Measurements from ENCODE around the gene L3MBTL3.

L3MBTL3 gene

DNA sequence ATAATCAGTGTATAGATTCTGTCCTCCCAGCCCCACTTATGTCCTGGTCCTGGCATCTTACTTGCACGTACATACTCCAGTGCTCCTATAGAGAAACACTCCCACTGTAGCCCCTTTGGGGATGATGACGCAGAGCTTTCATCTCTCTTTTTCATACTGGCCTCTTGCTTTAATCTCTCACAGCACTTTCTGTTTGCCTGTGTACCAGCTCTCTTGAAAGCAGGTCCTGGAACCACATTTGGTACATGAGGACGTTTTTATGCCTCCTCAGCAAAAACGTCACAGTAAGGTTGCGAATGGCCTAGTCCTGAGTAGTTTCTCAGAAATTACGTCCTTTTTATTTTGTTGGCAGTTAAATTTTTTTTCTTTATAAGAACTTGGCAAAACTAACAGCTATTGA is 10.8 kb downstream of the L3MBTL3 start:
- no peak for FAIRE-seq

DNA sequence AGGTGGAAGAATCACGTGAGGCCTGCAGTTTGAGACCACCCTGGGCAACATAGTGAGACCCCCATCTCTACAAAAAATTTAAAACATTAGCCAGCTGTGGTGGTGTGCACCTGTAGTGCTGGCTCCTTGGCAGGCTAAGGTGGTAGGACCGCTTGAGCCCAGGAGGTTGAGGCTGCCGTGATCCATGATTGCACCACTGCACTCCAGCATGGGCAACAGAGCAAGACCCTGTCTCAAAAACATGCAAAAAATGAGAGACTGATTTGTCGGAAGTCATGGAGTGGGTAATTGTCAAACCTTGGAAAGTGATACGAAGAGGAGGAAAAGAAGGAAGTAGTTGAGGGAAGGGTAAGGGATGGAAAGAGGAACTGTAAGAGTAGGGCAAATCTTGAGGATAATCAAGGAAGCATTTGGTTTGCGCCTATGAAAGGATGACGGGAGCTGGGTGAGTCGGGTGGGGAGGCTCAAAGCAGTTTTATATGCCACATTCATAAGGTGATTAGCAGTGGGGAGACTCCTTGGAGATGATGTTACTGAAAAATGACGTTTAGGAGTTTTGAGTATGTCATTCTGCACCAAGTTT is 14.5 kb downstream of the L3MBTL3 start:
- FAIRE-seq = no peak

DNA sequence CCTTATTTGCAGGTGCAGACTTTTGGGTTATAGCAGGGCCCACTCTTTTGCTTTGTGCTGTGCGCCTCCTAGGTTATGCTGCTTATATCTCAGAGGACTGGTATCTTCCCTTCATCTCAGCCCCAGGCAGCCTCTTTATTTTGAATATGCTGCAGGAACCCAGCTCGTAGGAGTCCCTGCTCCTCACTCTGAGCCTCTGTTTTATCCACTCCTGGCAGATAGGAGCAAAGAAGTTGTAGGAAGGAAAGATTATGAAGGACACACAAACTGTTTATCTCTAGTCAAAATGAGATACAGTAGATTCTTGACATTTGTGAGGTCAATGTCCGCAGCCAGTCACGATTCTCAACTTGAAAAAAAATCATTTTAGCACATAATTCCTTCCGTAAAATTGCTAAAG is 15.6 kb downstream of the L3MBTL3 start:
- no peak for FAIRE-seq

DNA sequence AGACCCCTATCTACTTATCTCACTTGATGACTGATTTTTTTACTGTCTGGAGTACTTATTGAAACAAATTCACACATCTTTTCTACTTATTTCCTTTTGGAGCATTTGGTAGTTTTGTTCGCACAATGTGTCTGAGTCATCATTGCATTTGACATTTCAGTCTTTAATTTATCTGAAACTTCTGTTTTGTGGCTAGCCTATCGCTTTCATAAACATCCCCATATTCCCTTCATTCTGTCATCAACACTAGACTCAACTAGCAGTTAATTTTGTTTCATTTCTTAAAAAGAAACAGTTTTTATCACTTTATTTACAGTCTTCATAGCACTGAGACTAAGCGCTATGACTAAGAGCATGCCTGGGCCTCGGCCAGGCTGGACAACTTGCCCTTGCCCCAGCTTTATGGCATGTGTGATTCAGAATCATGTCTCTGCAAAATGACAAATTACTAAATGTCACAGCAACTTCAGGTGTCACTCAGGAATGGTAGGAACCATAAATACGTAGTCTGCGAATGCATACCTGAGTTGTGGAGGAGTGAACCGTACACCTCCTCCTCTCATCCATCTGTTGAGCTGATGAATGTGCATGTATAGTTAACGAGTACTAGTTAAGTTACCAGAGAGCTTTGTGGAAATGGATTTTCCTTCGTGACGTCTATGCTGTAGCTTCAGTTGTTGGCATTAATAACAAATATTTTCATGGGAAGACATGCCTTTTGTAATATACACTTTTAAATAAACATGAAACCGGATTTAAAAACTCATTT is 16.2 kb downstream of the L3MBTL3 start:
- no peak for FAIRE-seq

DNA sequence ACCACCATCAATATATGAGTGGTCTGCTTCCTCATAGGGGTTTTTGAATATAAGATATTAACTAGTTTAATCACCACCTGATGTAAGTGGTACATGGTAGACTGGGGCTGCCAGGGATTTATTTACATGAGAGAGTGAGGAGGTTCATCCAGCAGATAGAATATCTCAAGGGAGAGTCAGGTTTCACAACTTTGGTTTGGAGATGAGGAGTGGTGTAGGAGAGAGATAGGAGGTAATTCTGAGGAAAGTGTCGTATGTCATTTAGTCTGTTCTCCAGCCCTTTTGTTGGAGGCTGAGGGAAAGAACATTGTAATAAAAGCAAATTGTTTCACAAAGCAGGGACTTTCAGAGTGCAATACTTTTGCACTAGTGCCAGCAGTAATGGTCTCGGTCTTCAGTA is 16.8 kb downstream of the L3MBTL3 start:
- FAIRE-seq = no peak

DNA sequence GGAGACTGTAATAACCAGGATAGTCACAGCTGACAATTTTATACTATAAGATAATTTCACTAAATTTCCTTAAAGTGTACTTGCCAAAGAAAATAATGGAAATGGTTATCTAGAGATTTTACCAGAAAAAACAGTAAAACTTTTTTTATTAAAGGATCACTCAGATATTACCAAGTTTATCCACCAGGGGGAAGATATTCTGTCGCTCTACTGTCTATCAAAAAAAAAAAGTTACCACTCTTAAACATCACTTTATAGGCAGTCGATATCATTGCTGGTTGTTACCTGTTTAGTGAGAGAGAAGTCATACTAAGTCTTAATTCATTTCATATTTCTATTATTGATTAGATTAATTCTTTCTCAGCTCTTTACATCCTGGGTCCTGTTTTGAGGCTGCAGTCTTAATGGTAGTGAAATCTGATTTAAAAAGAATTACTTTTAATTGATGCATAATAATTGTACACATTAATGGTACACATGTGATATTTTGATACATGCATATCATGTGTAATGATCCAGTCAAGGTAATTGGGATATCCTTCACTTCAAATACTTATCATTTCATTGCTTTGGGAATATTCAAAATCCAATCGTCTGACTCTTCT is 18.9 kb downstream of the L3MBTL3 start:
- peak; percentile 43 for FAIRE-seq

DNA sequence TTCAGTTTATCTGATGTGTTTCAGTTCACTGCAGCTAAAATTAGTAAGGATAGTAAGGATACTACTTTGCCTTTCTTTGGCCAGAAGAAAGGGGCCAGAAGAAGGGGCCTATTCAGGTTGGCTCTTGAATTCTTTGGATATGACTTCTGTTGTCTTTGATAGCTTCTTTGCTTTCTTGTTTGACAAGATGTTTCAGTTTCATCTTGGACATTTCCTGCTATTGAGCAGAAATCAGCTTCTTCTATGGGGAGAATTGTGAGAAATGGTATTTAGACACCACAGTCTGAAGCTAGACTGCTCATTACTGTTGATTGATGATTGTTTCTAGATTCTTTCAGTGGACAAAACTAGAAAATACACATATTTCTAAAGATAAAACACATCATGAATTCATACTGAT is 23.2 kb downstream of the L3MBTL3 start:
- no peak for FAIRE-seq

DNA sequence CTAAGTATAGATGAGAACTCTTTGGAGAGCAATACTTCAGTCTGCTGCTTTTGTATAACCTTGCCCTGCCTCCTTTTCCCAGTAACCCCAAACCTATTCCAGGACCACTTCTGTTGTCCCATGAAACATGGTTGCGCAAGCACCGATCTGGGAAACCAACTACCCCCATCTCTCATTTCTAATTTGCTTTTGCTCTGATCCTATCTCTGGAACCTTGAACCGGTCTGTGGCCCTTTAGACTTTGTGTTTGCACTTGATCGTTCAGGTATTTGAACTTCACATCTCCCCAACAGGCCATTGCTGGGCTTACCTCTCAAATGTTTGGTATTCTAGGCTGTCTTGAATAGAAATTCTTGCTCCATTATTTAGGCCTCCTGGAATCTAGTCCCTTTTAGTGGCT is 25.0 kb downstream of the L3MBTL3 start:
- no peak for FAIRE-seq

DNA sequence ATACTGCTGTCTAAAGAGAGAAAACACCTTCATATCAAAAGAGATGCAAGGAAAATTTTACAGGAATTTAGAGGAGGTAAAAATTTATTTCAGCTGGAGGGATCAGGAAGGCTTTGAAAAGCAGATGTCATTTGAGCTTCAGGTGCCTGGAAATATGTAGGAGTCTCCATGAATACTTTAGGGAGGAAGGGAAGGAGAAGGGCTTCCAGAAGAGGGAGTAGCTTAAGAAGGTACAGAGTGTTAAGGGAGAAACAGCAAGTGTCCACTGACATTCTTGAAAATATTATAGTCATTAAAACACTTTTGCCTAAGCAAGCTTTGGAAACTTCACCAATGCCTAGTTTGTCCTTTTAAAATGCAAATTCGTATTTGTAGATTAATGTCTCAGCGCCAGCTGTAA is 27.2 kb downstream of the L3MBTL3 start:
- FAIRE-seq = no peak

DNA sequence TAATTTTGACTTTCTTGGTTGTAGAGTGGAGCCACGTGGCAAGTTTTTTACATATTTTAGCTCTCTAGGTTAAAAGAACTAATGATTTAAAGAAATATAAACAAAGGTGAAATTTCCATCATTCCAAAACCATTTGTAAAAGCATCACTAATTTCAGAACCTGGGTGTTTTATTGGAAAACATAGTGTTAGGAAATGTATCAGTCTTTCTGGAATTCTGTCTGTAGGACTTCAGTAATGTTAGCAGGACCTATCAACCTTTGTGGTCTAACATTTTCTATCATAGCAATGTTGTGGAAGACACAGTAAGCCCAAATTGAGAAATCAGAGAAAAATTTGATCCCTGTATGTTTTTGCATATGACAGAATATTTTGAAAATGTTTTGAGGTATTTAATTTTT is 28.3 kb downstream of the L3MBTL3 start:
- no peak for FAIRE-seq

DNA sequence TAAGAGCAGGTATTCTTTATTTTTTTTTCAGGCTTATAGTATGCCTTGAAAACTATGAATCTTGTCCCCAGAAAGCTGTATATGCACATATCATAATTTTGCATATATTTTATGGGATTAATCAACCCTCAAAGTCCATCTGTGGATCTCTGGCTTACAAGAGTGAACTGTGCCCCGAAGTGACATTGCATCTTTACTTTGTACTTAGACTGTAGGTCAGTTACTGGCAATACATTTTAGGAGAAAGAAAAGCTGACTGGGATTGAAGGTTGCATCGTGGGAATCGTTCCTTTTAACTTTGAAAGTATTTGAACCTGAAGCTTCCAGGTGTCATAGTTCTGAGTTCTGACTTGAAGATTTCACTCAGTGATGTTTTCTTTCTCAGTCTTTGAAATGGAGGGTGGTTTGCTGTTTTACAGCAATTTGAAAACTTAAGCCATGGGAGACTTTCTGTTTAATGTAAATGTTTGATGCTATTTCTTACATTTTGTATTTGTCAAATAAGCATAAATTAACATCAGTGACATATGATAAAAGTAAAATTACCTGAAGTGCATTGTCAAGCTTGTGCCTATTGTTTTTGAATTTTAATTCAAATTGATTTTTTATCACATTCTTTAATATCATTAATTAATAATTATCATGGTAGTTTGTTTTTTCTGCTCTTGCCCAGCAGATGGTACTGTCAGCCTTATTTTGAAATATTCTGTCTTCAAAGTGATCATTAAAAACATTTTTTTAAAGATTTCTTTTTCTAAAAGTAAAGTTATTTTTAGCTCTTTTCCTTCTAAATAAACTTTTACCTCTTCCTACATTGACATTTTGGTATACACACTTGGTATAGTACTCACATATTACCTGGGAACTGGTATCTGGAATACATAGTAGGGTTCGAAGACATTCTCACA is 29.0 kb downstream of the L3MBTL3 start:
- no peak for FAIRE-seq

DNA sequence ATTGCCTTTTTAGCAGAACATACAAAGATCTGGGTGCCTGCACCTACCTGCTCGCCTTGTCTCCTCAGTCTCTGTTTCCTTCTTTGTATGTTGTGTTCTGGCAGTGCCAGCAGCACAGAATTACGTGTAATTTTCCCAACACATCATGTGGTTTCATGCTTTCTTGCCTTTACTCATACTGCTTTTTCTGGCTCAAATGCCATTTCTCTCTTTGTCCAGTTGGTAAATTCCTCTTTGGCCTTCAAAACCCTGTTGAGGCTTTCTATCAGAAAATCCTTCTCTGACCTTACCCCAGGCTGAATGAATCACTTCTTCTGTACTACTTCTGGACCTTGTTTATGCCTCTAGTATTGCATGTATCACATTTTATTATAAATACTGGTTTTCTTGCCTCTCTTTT is 31.8 kb downstream of the L3MBTL3 start:
- no peak for FAIRE-seq

DNA sequence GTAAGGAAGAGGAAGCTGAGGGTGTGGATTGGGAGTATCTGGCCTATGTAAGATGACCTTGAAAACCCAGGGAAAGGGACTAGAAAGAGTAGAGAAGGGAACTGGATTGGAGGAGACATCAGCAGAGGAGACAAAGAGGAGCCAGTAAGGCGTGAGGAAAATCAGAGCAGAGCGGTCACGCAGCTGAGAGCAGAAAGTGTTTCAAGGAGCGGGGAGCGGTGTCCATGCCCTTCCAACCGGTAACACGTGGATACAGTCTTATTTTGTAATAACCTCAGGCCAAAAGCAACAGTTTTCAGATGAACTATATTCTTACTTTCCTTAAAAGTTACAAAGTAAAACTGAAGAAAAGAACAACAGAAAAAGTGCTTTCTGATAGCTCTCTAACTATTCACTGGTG is 36.3 kb downstream of the L3MBTL3 start:
- FAIRE-seq = no peak

DNA sequence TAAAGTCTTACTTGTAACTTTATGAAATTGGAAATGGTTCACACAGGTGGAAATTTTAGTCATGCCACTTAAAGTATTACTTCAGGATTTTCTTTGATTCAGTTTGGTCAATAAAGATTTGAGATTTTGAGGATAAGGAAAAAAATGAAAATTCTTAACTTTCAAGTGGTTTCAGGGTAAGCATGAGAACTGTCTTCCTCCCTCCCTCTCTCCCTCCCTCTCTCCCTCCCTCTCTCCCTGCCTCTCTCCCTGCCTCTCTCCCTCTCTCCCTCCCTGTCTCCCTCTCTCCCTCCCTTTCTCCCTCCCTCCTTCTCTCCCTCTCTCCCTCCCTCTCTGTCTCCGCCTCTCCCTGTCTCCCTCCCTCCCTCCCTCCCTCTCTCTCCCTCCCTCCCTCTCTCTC is 36.9 kb downstream of the L3MBTL3 start:
- no peak for FAIRE-seq

DNA sequence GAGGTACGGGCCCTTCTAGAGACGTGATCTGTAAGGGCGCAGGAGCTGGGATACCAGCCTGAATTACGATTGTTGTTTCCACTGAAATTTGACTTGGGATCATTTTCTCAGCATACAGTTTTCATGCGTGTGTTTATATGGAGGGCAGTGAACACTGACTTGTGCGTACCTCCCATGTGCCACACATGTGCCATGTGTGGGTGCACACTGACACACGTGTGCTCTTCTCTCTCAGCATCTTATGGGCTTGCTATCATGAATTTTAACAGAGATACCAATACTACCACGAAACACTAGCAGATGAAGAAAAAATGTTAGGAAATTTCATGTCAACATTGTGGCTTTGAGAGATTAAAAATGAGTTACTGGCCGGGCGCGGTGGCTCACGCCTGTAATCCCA is 39.1 kb downstream of the L3MBTL3 start:
- FAIRE-seq = no peak

DNA sequence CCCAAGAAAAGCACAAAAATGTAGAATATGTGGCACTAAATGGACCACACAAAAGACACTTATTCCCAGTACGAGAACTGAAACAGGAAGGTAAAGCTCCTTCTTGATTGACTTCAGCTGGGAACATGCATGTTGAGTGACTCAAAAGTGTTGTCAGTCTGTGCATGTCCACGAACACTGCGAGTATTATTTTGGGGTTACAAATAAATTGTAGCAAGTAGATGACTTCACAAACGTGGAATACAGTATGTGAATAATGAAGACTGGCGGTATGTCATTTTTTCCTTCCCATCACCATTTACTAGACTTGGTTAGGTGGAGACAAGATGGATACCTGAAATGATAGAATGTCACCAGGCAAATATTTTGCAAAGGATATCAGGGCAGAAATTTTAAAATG is 45.4 kb downstream of the L3MBTL3 start:
- no peak for FAIRE-seq

DNA sequence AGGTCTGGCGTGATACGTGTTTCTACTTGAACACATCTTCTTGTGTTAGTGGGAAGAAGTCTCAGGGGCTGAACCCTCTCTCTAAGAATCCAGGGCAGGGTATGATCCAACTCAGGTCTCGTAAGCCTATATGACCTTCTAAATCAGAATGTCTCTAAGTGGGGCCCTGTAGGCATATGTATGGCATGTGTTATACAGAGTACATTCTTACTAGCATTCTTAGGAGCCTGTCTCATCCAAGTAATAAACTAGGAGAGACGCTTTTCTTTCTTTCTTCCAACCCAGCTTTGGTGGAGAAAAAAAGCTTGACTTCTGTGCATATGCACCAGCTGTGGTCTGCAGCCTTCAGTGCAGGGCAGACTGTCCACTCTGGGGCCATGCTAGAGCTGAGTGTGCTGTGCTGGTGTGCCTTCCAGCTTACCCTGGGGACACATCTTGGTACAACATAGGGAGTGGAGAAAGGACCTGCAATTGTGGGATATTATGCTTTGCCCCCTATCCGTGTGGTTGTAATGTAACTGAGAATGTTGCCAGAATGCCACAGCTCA is 47.3 kb downstream of the L3MBTL3 start:
- FAIRE-seq = no peak

DNA sequence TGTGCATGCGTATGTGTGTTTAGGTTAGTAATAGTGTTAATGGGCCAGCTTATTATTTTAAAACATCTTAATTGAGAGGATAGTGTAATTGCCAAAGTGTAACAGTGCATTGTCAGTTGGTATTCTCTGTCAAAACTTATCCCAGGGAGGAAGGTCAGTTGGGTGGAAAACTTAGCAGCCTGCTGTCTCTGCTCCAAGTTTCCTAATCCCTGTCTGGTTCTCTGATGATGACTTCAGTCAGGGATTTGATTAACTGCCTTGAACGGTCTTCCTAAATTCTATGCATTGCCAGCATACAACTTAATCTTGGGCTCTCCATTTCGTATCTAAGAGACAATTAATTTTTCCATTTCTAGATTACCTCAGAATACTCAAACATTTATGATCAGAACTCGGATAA is 51.1 kb downstream of the L3MBTL3 start:
- no peak for FAIRE-seq

DNA sequence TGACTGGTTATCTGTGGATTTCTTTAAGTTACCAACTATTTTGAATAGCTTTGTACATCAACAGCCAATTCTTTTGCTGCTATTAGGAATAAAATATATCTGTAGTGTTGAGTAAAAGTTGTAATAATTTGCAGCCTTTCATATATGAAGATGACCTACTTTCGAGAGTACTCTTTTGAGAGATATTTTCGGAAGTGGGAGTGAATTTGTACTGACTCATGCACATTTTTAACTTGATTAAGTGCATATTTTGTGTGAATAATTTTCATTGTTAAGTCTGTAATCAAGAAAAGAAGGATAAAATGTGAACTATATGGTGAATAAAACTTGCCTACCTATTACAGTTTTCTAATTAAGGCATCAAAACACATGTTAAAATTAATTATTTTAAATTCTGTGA is 51.9 kb downstream of the L3MBTL3 start:
- FAIRE-seq = no peak

DNA sequence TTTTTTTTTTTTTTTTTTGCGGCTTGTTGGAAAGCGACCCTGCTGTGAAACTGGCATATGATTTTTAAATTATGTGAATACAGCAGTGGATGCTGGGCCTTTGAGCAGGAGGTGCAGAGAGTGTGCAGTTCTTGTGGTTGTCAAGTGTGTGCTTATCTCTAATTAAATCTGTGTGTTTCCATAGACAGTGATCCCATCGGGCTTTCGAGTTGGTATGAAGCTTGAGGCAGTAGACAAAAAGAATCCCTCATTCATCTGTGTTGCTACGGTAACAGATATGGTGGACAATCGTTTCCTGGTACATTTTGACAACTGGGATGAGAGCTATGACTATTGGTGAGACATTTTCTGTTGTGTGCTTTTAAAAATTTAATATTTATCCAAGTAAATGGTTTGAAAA is 52.4 kb downstream of the L3MBTL3 start:
- FAIRE-seq = no peak

DNA sequence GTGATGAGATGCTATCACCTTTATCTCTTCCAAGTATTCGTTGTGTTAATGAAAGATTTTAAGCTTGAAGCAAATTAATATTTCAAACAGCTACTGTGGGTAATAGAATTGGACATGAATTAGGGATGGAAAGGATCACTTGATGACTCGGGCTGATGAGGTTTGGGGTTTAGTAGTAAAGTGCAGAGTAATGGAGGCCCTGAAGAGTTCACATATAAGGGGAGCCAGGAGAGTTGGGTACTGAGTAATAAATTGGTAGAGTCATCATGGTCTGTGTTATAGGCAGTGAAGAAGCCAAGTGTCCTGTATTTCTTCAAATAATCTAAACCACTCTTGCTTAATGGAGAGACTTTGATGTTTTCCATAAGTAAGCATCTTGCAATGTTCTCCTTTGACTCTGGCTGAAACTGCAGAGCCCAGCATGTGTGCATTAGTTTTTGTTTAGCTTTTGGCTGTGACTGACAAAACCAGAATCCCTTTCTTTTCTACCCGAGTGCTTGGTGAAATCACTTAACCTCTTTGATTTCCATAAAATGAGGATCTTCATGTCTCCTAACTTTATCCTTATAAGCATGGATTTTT is 57.6 kb downstream of the L3MBTL3 start:
- no peak for FAIRE-seq

DNA sequence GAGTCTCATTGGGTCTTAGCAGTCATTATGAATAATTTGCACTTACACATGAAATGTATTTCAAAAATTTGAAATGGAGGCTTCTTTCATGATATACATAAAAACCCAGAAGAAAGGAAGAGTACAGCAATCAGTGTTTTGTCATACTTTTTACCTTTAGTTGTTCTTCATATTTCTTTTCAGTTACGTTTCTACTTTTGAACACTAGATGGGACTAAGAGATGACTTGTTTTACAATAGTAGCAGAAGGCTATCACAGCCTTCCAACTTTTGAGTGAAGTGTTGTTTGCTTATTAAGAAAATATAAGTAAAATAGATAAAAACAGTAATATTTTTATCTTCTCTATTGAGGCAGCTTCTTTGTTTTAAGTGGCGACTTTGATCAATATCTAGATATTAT is 58.1 kb downstream of the L3MBTL3 start:
- FAIRE-seq = no peak

DNA sequence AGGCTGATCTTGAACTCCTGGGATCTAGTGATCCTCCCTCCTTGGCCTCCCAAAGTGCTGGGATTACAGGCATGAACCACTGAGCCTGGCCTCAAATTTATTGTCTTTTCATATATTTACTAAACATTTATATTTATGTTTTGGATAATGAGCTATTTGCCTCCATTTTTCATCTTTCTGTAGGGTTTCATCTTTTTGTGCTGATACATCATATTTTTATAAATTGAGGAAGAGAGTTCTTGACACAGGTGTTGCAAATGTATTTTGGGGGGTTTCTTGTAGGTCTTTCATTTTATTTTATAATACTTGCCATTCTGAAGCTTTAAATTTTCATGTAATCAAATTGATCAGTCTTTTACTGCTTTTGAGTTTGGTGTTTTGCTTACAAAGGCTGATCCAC is 72.4 kb downstream of the L3MBTL3 start:
- no peak for FAIRE-seq
